GM19395 (cell line): Measurements from ENCODE around the gene MAST1.
A peak's percentile ranks its signal among the peaks of the same experiment; 100 is the strongest.
"Not testable (repeated sequence)": the region's sequence is repeated elsewhere in the genome, so short reads cannot be mapped to it uniquely, and the experiment has no call there.

Experiments
- ATAC-seq: cut with Tn5 transposase; IDR thresholded peaks from one replicate; pipeline ENCODE4 v1.9.1; 2021; ENCODE audit warnings: mild to moderate bottlenecking, moderate library complexity; ENCODE audit not compliant: unreplicated experiment

Gene MAST1

GRCh38 chr19:12800923-12801465 is 37.3 kb upstream of the MAST1 start:
- ATAC-seq: no peak

- ATAC-seq: no peak
These were observed 36.6 kb upstream of the MAST1 start, which contains the start of the genes PRDX2 and THSD8 for GRCh38 chr19:12801466-12802266. Gene PRDX2, minus strand, starts transcription at chr19:12801800. Its CDS starts 539 bp downstream, at chr19:12801261. Gene THSD8, plus strand, starts transcription at chr19:12802069. Its CDS starts 3 bp downstream, at chr19:12802072.

- no peak for ATAC-seq
These were observed 35.8 kb upstream of the MAST1 start for GRCh38 chr19:12802267-12803106.

- ATAC-seq: no peak
These were observed 34.3 kb upstream of the MAST1 start for GRCh38 chr19:12804051-12804450.

GRCh38 chr19:12806242-12807081 is 31.9 kb upstream of the MAST1 start, which contains the start of gene RNASEH2A:
Gene RNASEH2A, plus strand, starts transcription at chr19:12806584. Its CDS starts 90 bp downstream, at chr19:12806674.
- ATAC-seq: peak; percentile 71

- ATAC-seq: no peak
These were observed 23.2 kb upstream of the MAST1 start for GRCh38 chr19:12815088-12815487.

GRCh38 chr19:12817188-12817587 is 21.1 kb upstream of the MAST1 start:
- ATAC-seq: not testable (repeated sequence)

GRCh38 chr19:12817810-12818209 is 20.5 kb upstream of the MAST1 start:
- not testable (repeated sequence) for ATAC-seq

- ATAC-seq: no peak
These were observed 16.6 kb upstream of the MAST1 start for GRCh38 chr19:12821761-12822160.

- no peak for ATAC-seq
These were observed 12.8 kb upstream of the MAST1 start for GRCh38 chr19:12825254-12826131.

GRCh38 chr19:12828494-12828893 is 9.8 kb upstream of the MAST1 start:
- no peak for ATAC-seq

- ATAC-seq: no peak
These were observed 4.9 kb upstream of the MAST1 start for GRCh38 chr19:12833418-12833737.

GRCh38 chr19:12833738-12834565 is 4.4 kb upstream of the MAST1 start:
- no peak for ATAC-seq

GRCh38 chr19:12834566-12834943 is 3.8 kb upstream of the MAST1 start, which contains the start of gene RTBDN:
Gene RTBDN, minus strand, starts transcription at chr19:12834579. Its CDS starts 4,600 bp downstream, at chr19:12829979.
- no peak for ATAC-seq

GRCh38 chr19:12834976-12835757 is 3.1 kb upstream of the MAST1 start:
- ATAC-seq: no peak

GRCh38 chr19:12836529-12836863 is 1.8 kb upstream of the MAST1 start:
- ATAC-seq: no peak

GRCh38 chr19:12837225-12837624 is 1.1 kb upstream of the MAST1 start:
- no peak for ATAC-seq
